ENCODE results near the gene GPA33.
"Not testable (repeated sequence)": the region's sequence is repeated elsewhere in the genome, so short reads cannot be mapped to it uniquely, and the experiment has no call there.

GPA33 gene

GRCh38 chr1:167054946-167055630 lies 35.1 kb downstream of the GPA33 start:
- peak in 1 of 5 experiments; percentile 14 for DNase-seq

- no peak for DNase-seq
These were observed 35.6 kb downstream of the GPA33 start for GRCh38 chr1:167054531-167054930.

DNA sequence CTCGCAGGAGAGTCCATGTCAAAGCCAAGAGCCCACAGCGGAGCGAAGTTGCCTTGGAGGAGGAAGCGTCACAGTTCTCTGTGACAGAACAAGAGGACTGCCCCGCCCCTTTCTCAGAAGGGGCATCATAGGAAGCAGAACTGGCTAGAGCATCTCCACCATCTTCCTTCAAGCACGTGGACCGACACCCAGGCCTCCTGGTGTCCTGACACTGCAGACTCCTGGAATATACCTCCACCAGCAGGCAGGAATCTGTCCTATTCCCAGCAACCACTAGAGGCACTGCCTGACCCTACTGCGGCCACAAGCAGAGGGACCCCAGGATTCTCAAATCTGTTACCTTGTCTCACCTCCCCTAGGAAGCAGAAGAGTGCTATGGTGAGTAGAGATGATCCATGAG lies 37.8 kb downstream of the GPA33 start:
- DNase-seq = no peak

- DNase-seq = no peak
These were observed 38.3 kb downstream of the GPA33 start for GRCh38 chr1:167051907-167052306.

GRCh38 chr1:167043752-167044488 lies 46.3 kb downstream of the GPA33 start:
- DNase-seq = peak in 4 of 5 experiments; percentile 45 to 92 (median 58)

DNA sequence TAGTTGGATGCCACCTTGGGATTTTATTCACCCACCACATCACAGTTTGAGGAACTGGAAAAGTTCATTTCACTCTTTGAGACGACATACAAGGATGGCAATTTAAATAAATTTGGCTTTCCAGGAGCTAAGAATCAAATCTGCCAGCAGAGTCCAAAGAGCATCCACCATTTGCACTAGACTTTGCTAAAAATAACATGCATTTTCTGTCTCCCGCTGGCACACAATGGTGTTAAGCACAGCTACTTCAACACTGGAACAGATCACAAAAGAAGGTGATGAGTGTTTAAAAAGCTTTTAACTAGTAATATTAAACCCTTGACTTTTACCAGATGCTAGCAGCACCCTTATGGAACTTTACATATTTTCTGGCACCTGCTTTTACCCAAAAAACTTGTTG lies 56.5 kb downstream of the GPA33 start:
- DNase-seq = no peak

DNA sequence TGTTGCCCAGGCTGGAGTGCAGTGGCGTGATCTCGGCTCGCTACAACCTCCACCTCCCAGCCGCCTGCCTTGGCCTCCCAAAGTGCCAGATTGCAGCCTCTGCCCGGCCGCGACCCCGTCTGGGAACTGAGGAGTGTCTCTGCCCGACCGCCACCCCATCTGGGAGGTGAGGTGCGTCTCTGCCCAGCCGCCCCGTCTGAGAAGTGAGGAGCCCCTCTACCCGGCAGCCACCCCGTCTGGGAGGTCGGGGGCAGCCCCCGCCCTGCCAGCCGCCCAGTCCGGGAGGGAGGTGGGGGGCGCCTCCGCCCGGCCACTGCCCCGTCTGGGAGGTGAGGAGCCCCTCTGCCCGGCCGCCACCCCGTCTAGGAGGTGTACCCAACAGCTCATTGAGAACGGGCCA lies 60.6 kb downstream of the GPA33 start:
- DNase-seq = not testable (repeated sequence)

DNA sequence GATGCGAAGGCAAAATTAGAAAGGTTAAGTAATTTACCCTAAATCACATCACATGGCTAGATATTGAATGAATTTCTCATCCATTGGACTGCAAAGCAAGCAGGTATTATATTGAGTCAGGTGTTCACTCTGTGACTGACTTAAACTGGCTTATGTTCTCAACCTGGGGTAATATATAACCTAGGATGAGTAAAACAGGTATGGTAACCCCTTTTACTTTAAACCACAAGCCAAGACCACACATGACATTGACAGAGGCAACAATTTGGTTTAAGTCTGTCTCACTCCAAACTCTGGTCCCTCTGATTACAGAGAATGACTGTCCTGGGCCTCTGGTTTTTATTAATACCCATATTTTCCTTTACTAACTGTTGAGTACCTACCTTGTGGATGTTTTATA lies 67.8 kb downstream of the GPA33 start:
- no peak for DNase-seq

DNA sequence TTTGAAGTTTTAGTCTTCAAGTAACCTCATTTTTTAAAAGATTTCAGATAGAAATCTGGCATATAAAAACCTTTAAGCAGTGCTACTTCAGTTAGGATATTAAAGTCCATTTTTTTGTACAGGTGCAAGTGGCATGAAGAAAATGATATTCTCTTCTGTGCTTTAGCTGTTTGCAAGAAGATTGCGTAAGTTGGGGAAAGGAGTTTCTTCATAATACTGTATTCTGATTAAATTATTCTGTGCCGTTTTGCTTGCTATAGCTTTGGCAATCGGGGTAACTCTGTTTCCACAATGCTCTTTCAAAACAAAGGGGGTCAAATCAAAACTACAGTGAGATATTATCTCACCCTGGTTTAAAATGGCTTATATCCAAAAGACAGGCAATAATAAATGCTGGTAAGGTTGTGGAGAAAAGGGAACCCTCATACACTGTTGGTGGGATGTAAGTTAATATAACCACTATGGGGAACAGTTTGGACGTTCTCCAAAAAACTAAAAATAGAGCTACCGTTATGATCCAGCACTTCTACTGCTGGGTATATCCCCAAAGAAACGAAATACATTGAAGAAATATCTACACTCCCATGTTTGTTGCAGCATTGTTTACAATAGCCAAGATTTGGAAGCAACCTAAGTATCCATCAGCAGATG lies 74.0 kb downstream of the GPA33 start:
- no peak for DNase-seq

DNA sequence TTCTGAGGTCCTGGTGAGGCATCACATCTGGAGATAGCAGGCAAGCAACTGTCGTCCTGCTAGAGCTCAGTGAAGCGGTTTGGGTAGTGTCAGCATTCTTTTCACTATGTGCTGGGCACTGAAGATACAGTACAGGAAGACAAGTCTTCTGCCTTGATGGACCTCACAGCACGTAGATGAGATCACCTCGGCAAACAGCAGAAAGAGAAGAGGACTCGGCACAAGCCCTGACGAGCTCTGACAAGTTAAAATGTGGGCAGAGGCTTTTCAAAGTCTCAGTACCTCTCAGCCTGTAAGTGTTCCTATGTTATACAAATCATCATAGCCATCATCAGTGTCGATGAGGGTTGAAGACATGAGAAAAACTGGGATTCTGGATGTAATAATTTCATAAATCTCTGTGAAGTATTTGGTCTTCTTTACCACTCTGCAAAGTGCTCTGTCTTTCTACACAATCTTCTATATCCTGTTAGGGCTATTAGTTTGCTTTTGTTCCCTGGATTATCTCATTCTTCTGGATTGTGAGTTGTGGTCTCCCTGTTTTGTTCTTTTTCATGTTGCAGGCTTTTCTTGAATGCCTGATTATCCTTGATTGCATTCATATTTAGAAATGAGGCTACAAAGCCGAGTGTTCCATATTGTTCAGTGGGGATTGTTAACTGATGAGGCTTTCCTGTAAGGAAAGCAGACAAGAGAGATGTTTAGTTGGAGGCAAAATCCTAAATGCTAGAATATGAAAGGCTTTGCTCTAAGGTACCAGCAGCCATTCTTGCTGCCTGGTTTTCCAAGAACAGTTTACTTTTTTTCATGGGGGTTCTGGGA lies 76.9 kb downstream of the GPA33 start:
- no peak for DNase-seq

GRCh38 chr1:167012570-167012969 lies 77.6 kb downstream of the GPA33 start:
- no peak for DNase-seq

DNA sequence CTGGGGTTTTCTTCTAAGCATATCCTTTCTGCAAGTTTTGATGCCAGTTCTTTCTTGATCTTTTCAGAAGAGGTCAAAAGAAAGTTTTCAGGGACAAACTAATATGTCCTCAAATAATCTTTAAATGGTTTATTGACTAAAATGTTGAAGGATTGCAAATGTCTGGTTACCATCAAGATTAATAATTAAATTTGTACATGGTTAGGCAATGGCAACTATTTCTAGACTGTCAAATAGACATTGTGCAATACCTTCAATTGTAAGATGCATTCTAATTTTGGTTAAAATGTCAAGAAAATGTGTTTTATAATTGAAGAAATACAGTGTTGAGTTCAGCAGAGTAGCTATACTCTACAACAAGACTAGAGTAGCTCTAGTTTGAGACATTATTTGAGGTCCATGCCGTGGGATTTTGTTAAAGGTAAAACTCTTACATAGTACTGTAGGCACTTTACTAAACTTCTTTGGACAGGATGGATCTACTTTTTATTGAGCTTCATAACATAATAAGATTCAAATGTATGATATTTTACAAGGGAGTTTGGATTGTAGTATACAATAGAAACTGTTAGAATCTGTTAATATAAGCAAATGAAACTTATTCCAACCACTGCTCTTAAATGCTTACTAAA lies 78.5 kb downstream of the GPA33 start:
- no peak for DNase-seq

- DNase-seq = no peak
These were observed 86.5 kb downstream of the GPA33 start for GRCh38 chr1:167003711-167004110.

Data from T-helper 2 cell (primary cell).